Measurements from ENCODE around the gene APOC3.

Gene APOC3

GRCh38 chr11:116829525-116830183 is at the start of gene APOC3:
TSS of gene APOC3 (plus strand) at chr11:116829907. CDS start at chr11:116830583, 676 bp downstream.
- Histone ChIP-seq H3K9me3 (ENCODE audit: severe bottlenecking) (no peaks in the 10 kb centered on the region), H3K36me3 (ENCODE audit: low read depth) (no peaks in the 10 kb centered on the region), H3K4me1 (ENCODE audit: insufficient read depth, poor library complexity, severe bottlenecking) (no peaks in the 10 kb centered on the region), H3K4me3 (ENCODE audit: severe bottlenecking) (no peak within 1 kb of the TSS), H3K27me3 (ENCODE audit: insufficient read depth, poor library complexity, severe bottlenecking) (no peaks in the 10 kb centered on the region), H3K27ac (ENCODE audit: poor library complexity, severe bottlenecking) (no peak within 1 kb of the TSS)
- ATAC-seq (ENCODE audit: low read depth) (no peak), DNase-seq (ENCODE audit: low spot score) (no peak)
- TF ChIP-seq CTCF (IDR thresholded peaks at IDR 0.05; ENCODE audit: poor library complexity, severe bottlenecking): no peak

GRCh38 chr11:116782728-116783127 is 47.0 kb upstream of the APOC3 start:
- Histone ChIP-seq H3K4me3 (ENCODE audit: severe bottlenecking) (no peak overlapping the region), H3K4me1 (ENCODE audit: insufficient read depth, poor library complexity, severe bottlenecking) (peaks cover 4% of the 10 kb centered on the region), H3K27me3 (ENCODE audit: insufficient read depth, poor library complexity, severe bottlenecking) (no peaks in the 10 kb centered on the region), H3K9me3 (ENCODE audit: severe bottlenecking) (no peaks in the 10 kb centered on the region), H3K36me3 (ENCODE audit: low read depth) (peaks cover 90% of the 10 kb centered on the region), H3K27ac (ENCODE audit: poor library complexity, severe bottlenecking) (no peak overlapping the region)
- 0 out of 3 replicates have a peak, but pooled peaks have one; percentile 36 for ATAC-seq (ENCODE audit: low read depth)
- no peak for TF ChIP-seq CTCF (IDR thresholded peaks at IDR 0.05; ENCODE audit: poor library complexity, severe bottlenecking)
- DNase-seq (ENCODE audit: low spot score): no peak

- H3K9me3 ChIP-seq (ENCODE audit: severe bottlenecking): no peaks in the 10 kb centered on the region
- no peak for ATAC-seq (ENCODE audit: low read depth)
- H3K36me3 ChIP-seq (ENCODE audit: low read depth): peaks cover 54% of the 10 kb centered on the region
- peaks cover 4% of the 10 kb centered on the region for H3K4me1 ChIP-seq (ENCODE audit: insufficient read depth, poor library complexity, severe bottlenecking)
- no peak overlapping the region for H3K4me3 ChIP-seq (ENCODE audit: severe bottlenecking)
- H3K27me3 ChIP-seq (ENCODE audit: insufficient read depth, poor library complexity, severe bottlenecking): no peaks in the 10 kb centered on the region
- DNase-seq (ENCODE audit: low spot score): no peak
- no peak overlapping the region for H3K27ac ChIP-seq (ENCODE audit: poor library complexity, severe bottlenecking)
- no peak for TF ChIP-seq CTCF (IDR thresholded peaks at IDR 0.05; ENCODE audit: poor library complexity, severe bottlenecking)
Observed at GRCh38 chr11:116786326-116786725, 43.4 kb upstream of the APOC3 start.

GRCh38 chr11:116786966-116787365 is 42.7 kb upstream of the APOC3 start:
- ATAC-seq (ENCODE audit: low read depth) (no peak), DNase-seq (ENCODE audit: low spot score) (no peak)
- H3K4me1 ChIP-seq (ENCODE audit: insufficient read depth, poor library complexity, severe bottlenecking): peaks cover 4% of the 10 kb centered on the region
- peaks cover 50% of the 10 kb centered on the region for H3K36me3 ChIP-seq (ENCODE audit: low read depth)
- H3K27me3 ChIP-seq (ENCODE audit: insufficient read depth, poor library complexity, severe bottlenecking): no peaks in the 10 kb centered on the region
- no peak for TF ChIP-seq CTCF (IDR thresholded peaks at IDR 0.05; ENCODE audit: poor library complexity, severe bottlenecking)
- H3K4me3 ChIP-seq (ENCODE audit: severe bottlenecking): peak overlapping the region; percentile 70
- H3K27ac ChIP-seq (ENCODE audit: poor library complexity, severe bottlenecking): no peak overlapping the region
- H3K9me3 ChIP-seq (ENCODE audit: severe bottlenecking): no peaks in the 10 kb centered on the region

GRCh38 chr11:116787436-116787785 is 42.3 kb upstream of the APOC3 start:
- Histone ChIP-seq H3K27me3 (ENCODE audit: insufficient read depth, poor library complexity, severe bottlenecking) (no peaks in the 10 kb centered on the region), H3K27ac (ENCODE audit: poor library complexity, severe bottlenecking) (peak overlapping the region; percentile 4), H3K9me3 (ENCODE audit: severe bottlenecking) (no peaks in the 10 kb centered on the region), H3K4me3 (ENCODE audit: severe bottlenecking) (peak overlapping the region; percentile 70), H3K4me1 (ENCODE audit: insufficient read depth, poor library complexity, severe bottlenecking) (peaks cover 4% of the 10 kb centered on the region), H3K36me3 (ENCODE audit: low read depth) (peaks cover 46% of the 10 kb centered on the region)
- TF ChIP-seq CTCF (IDR thresholded peaks at IDR 0.05; ENCODE audit: poor library complexity, severe bottlenecking): no peak
- ATAC-seq (ENCODE audit: low read depth): peak; percentile 21; the same call in 1 of the 3 replicates
- DNase-seq (ENCODE audit: low spot score): no peak

All from RWPE2 (cell line).